ENCODE data around the gene IRF4.

Gene IRF4

GRCh38 chr6:397604-398003, 6.1 kb downstream of the IRF4 start:
- ChIA-PET CTCF (no interaction called here), POLR2A (no interaction called here)
- TF ChIP-seq ZNF384 (IDR thresholded peaks at IDR 0.05) (no peak), ARNT (IDR thresholded peaks at IDR 0.05) (no peak), PKNOX1 (IDR thresholded peaks at IDR 0.05) (no peak), SUZ12 (IDR thresholded peaks at IDR 0.05) (no peak), TARDBP (IDR thresholded peaks at IDR 0.05) (no peak), LEF1 (IDR thresholded peaks at IDR 0.05; ENCODE audit: borderline replicate concordance) (no peak), SP1 (IDR thresholded peaks at IDR 0.05) (no peak), FOXA1 (IDR thresholded peaks at IDR 0.05) (no peak), HDGF (IDR thresholded peaks at IDR 0.05; ENCODE audit: borderline replicate concordance) (no peak), FOXK2 (IDR thresholded peaks at IDR 0.05) (no peak), ELF4 (IDR thresholded peaks at IDR 0.05) (no peak), BHLHE40 (IDR thresholded peaks at IDR 0.05; ENCODE audit: borderline replicate concordance) (no peak), FOXM1 (IDR thresholded peaks at IDR 0.05; ENCODE audit: borderline replicate concordance) (no peak), L3MBTL2 (conservative IDR thresholded peaks at IDR 0.05) (no peak), NFRKB (IDR thresholded peaks at IDR 0.05) (no peak), CTBP1 (IDR thresholded peaks at IDR 0.05; ENCODE audit: borderline replicate concordance) (no peak)
- DNase-seq (ENCODE audit: extremely low spot score): no peak

- POLR2A ChIA-PET: no interaction called here
- DNase-seq (ENCODE audit: extremely low spot score): no peak
- no peak for TF ChIP-seq ZNF384 (IDR thresholded peaks at IDR 0.05)
- no peak for TF ChIP-seq SP1 (IDR thresholded peaks at IDR 0.05)
- TF ChIP-seq FOXM1 (IDR thresholded peaks at IDR 0.05; ENCODE audit: borderline replicate concordance): no peak
- TF ChIP-seq LEF1 (IDR thresholded peaks at IDR 0.05; ENCODE audit: borderline replicate concordance): no peak
- TF ChIP-seq BHLHE40 (IDR thresholded peaks at IDR 0.05; ENCODE audit: borderline replicate concordance): no peak
- no peak for TF ChIP-seq HDGF (IDR thresholded peaks at IDR 0.05; ENCODE audit: borderline replicate concordance)
- no peak for TF ChIP-seq FOXA1 (IDR thresholded peaks at IDR 0.05)
- no peak for TF ChIP-seq PKNOX1 (IDR thresholded peaks at IDR 0.05)
- TF ChIP-seq L3MBTL2 (conservative IDR thresholded peaks at IDR 0.05): no peak
- no peak for TF ChIP-seq NFRKB (IDR thresholded peaks at IDR 0.05)
- no peak for TF ChIP-seq CTBP1 (IDR thresholded peaks at IDR 0.05; ENCODE audit: borderline replicate concordance)
- no peak for TF ChIP-seq ARNT (IDR thresholded peaks at IDR 0.05)
- no peak for TF ChIP-seq TARDBP (IDR thresholded peaks at IDR 0.05)
- TF ChIP-seq FOXK2 (IDR thresholded peaks at IDR 0.05): no peak
- no peak for TF ChIP-seq SUZ12 (IDR thresholded peaks at IDR 0.05)
- CTCF ChIA-PET: no interaction called here
Observed at GRCh38 chr6:398065-398464, 6.5 kb downstream of the IRF4 start.

GRCh38 chr6:398558-399078, 7.1 kb downstream of the IRF4 start:
- no peak for DNase-seq (ENCODE audit: extremely low spot score)
- ChIA-PET POLR2A (no interaction called here), CTCF (interaction anchor here (2.1 kb wide), 1 partner anchor 10 kb away, joined by 10 read pairs; no protein-coding TSS in a partner anchor)
- TF ChIP-seq ZNF384 (IDR thresholded peaks at IDR 0.05) (no peak), BHLHE40 (IDR thresholded peaks at IDR 0.05; ENCODE audit: borderline replicate concordance) (no peak), ELF4 (IDR thresholded peaks at IDR 0.05) (no peak), FOXK2 (IDR thresholded peaks at IDR 0.05) (no peak), CTBP1 (IDR thresholded peaks at IDR 0.05; ENCODE audit: borderline replicate concordance) (no peak), FOXA1 (IDR thresholded peaks at IDR 0.05) (no peak), NFRKB (IDR thresholded peaks at IDR 0.05) (no peak), HDGF (IDR thresholded peaks at IDR 0.05; ENCODE audit: borderline replicate concordance) (no peak), FOXM1 (IDR thresholded peaks at IDR 0.05; ENCODE audit: borderline replicate concordance) (no peak), PKNOX1 (IDR thresholded peaks at IDR 0.05) (no peak), ARNT (IDR thresholded peaks at IDR 0.05) (no peak), TARDBP (IDR thresholded peaks at IDR 0.05) (no peak), SUZ12 (IDR thresholded peaks at IDR 0.05) (no peak), LEF1 (IDR thresholded peaks at IDR 0.05; ENCODE audit: borderline replicate concordance) (no peak), L3MBTL2 (conservative IDR thresholded peaks at IDR 0.05) (no peak), SP1 (IDR thresholded peaks at IDR 0.05) (no peak)

- ChIA-PET POLR2A (no interaction called here), CTCF (interaction anchor here (2.1 kb wide), 1 partner anchor 9 kb away, joined by 10 read pairs; no protein-coding TSS in a partner anchor)
- no peak for DNase-seq (ENCODE audit: extremely low spot score)
- no peak for TF ChIP-seq CTBP1 (IDR thresholded peaks at IDR 0.05; ENCODE audit: borderline replicate concordance)
- no peak for TF ChIP-seq ARNT (IDR thresholded peaks at IDR 0.05)
- TF ChIP-seq ELF4 (IDR thresholded peaks at IDR 0.05): no peak
- TF ChIP-seq HDGF (IDR thresholded peaks at IDR 0.05; ENCODE audit: borderline replicate concordance): no peak
- TF ChIP-seq FOXM1 (IDR thresholded peaks at IDR 0.05; ENCODE audit: borderline replicate concordance): no peak
- no peak for TF ChIP-seq PKNOX1 (IDR thresholded peaks at IDR 0.05)
- TF ChIP-seq TARDBP (IDR thresholded peaks at IDR 0.05): no peak
Observed at GRCh38 chr6:399785-400534, 8.4 kb downstream of the IRF4 start.

GRCh38 chr6:400815-401214, 9.3 kb downstream of the IRF4 start:
- ChIA-PET CTCF (no interaction called here), POLR2A (no interaction called here)
- TF ChIP-seq FOXA1 (IDR thresholded peaks at IDR 0.05): no peak
- TF ChIP-seq PKNOX1 (IDR thresholded peaks at IDR 0.05): no peak
- TF ChIP-seq SUZ12 (IDR thresholded peaks at IDR 0.05): no peak
- TF ChIP-seq CTBP1 (IDR thresholded peaks at IDR 0.05; ENCODE audit: borderline replicate concordance): no peak
- TF ChIP-seq ARNT (IDR thresholded peaks at IDR 0.05): no peak
- TF ChIP-seq ZNF384 (IDR thresholded peaks at IDR 0.05): no peak
- no peak for TF ChIP-seq FOXM1 (IDR thresholded peaks at IDR 0.05; ENCODE audit: borderline replicate concordance)
- no peak for TF ChIP-seq FOXK2 (IDR thresholded peaks at IDR 0.05)
- TF ChIP-seq BHLHE40 (IDR thresholded peaks at IDR 0.05; ENCODE audit: borderline replicate concordance): no peak
- TF ChIP-seq NFRKB (IDR thresholded peaks at IDR 0.05): no peak
- DNase-seq (ENCODE audit: extremely low spot score): no peak

All from HEK293T (cell line).